ENCODE measurements around the gene CALR. TPM values are rescaled to one million over a fixed set of nuclear protein-coding genes. Genes with fewer than 3 reads are reported as not detected.
"Not testable (repeated sequence)": the region's sequence is repeated elsewhere in the genome, so short reads cannot be mapped to it uniquely, and the experiment has no call there.

The CALR gene
- total RNA-seq, 1 experiment from 2014 or later, result 547 TPM

DNA sequence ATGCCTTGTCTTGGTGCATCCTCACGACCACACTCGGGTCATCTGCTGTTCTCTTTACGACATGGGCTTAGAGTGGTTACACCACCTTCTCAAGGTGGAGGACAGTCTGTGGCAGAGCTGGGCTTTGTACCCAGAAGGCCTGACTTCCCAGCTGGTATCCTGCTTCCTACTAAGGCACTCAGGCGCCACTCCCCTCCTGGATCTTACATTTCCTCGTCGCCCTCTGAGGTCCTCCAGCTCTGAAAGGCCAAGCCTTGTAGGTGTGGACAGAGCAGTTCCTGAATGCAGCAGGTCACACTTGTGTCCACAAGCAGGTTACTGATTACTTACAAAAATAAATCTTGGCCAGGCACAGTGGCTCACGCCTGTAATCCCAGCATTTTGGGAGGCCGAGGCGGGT, 31.2 kb upstream of the CALR start:
- H3K79me2 ChIP-seq (ENCODE audit: low read length), result no peaks in the 10 kb centered on the region
- no peaks in the 10 kb centered on the region for H3K4me1 ChIP-seq (ENCODE audit: low read length)
- no peaks in the 10 kb centered on the region for H3K9me3 ChIP-seq (ENCODE audit: low read length)
- no peaks in the 10 kb centered on the region for H3K36me3 ChIP-seq (ENCODE audit: insufficient read depth, low read length)
- H3K4me3 ChIP-seq (ENCODE audit: low read length), result no peak overlapping the region
- H3K9ac ChIP-seq (ENCODE audit: low read length), result no peak overlapping the region
- H3K4me2 ChIP-seq (ENCODE audit: low read depth, low read length, poor library complexity, severe bottlenecking), result no peak overlapping the region
- H3K27me3 ChIP-seq (ENCODE audit: low read length), result no peaks in the 10 kb centered on the region
- no peaks in the 10 kb centered on the region for H3K9me2 ChIP-seq (replicated peaks; ENCODE audit: insufficient read depth, low read length)
- H4K20me1 ChIP-seq (ENCODE audit: insufficient read depth, low read depth, low read length), result no peaks in the 10 kb centered on the region
- no peak overlapping the region for H2AFZ ChIP-seq (ENCODE audit: low read length)
- no peak for DNase-seq
- no peak overlapping the region for H3K27ac ChIP-seq (ENCODE audit: low read length)

DNA sequence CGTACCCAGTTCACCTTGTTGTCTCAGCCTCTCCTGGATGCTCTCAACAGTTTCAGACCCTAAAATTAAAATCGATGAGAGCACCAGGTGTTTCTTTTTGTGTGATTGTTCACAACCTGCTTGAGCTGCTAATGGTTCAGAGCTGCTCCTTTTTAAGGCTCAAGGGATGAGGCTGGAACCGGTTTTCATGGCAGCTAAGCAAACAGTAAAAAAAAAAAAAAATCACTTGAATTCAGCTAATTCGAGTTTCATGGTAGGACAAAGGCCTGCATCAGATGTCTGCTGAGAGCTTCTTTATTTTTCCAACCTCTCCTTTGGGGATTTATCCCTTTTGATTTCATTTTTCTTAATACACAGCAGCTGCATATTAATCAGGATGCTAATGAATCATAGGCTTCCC, 25.8 kb upstream of the CALR start:
- Histone ChIP-seq H3K9ac (ENCODE audit: low read length) (no peak overlapping the region), H3K4me2 (ENCODE audit: low read depth, low read length, poor library complexity, severe bottlenecking) (no peak overlapping the region), H3K27ac (ENCODE audit: low read length) (no peak overlapping the region), H2AFZ (ENCODE audit: low read length) (no peak overlapping the region), H3K9me2 (replicated peaks; ENCODE audit: insufficient read depth, low read length) (no peaks in the 10 kb centered on the region), H3K9me3 (ENCODE audit: low read length) (no peaks in the 10 kb centered on the region), H3K4me3 (ENCODE audit: low read length) (no peak overlapping the region), H3K27me3 (ENCODE audit: low read length) (no peaks in the 10 kb centered on the region), H4K20me1 (ENCODE audit: insufficient read depth, low read depth, low read length) (no peaks in the 10 kb centered on the region), H3K4me1 (ENCODE audit: low read length) (no peaks in the 10 kb centered on the region), H3K79me2 (ENCODE audit: low read length) (no peaks in the 10 kb centered on the region), H3K36me3 (ENCODE audit: insufficient read depth, low read length) (no peaks in the 10 kb centered on the region)
- no peak for DNase-seq

DNA sequence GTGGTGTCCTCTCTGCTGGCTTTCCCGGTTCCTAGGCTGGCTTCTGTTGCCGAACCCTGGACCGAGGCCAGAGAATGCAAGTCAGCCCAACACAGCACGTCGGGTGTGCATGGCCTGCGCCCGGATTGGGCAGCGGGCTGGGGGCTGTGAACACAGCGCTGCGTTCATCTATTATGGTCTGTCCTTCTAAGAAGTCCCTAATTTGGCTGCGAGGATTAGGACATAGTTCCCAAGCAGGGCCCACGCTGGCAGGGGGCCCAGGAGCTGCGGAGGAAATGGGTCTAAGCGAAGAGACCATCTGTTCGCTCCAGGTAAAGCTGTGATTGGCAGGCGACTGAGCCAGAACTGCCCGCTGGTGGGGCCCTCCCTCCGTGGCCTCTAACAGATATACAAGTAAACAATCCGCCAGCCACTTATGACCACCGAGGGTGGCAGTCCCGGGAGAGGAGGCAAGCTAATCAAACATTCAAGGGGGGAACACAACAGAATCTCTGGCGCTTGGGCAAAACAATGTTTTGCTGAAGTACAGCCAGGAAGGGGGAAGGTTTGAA, 25.3 kb upstream of the CALR start:
- no peak overlapping the region for H3K9ac ChIP-seq (ENCODE audit: low read length)
- no peaks in the 10 kb centered on the region for H3K4me1 ChIP-seq (ENCODE audit: low read length)
- no peak overlapping the region for H3K4me2 ChIP-seq (ENCODE audit: low read depth, low read length, poor library complexity, severe bottlenecking)
- H3K79me2 ChIP-seq (ENCODE audit: low read length), result no peaks in the 10 kb centered on the region
- no peaks in the 10 kb centered on the region for H4K20me1 ChIP-seq (ENCODE audit: insufficient read depth, low read depth, low read length)
- H3K27ac ChIP-seq (ENCODE audit: low read length), result no peak overlapping the region
- H3K4me3 ChIP-seq (ENCODE audit: low read length), result no peak overlapping the region
- no peaks in the 10 kb centered on the region for H3K9me2 ChIP-seq (replicated peaks; ENCODE audit: insufficient read depth, low read length)
- DNase-seq, result no peak
- H3K9me3 ChIP-seq (ENCODE audit: low read length), result no peaks in the 10 kb centered on the region
- H3K27me3 ChIP-seq (ENCODE audit: low read length), result no peaks in the 10 kb centered on the region
- H2AFZ ChIP-seq (ENCODE audit: low read length), result no peak overlapping the region
- H3K36me3 ChIP-seq (ENCODE audit: insufficient read depth, low read length), result no peaks in the 10 kb centered on the region

DNA sequence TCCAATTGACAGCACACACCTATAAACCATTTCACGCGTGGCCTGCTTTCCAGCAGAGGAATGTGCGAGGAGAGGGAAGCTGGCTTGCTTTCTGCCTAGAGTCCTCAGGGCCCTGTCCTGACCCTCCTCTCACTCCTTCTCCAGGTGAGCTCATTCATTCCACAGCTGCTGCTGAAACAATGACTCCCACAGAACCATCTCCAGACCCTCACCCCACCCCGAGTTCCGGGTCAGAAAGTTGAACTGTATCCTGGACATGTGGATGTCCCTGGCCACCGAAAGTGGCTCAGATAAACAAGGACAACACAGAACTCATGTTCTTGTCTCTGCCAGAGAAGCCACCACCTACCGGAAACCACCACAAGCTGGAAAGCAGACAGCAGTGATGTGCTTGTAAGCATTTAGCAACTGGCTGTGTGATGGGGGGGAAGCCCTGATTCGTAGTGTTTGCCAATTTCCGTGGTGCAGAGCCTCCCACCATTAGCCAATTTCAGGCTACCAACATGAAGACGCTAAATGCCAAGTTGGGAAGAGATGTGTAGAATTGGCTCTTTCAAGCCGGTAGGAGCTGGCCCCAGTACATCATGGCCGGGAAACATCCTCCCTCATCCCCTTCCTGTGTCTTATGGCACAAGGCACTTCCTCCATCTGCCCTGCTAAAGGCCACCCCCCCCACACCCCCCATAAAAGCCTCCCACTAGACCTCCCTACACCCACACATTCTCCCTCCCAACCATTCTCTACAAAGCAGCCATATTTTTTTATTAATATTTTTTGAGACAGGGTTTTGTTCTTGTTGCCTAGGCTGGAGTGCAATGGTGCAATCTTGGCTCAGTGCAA, 24.3 kb upstream of the CALR start:
- Histone ChIP-seq H3K4me2 (ENCODE audit: low read depth, low read length, poor library complexity, severe bottlenecking) (no peak overlapping the region), H3K4me1 (ENCODE audit: low read length) (peaks cover 4% of the 10 kb centered on the region), H3K27ac (ENCODE audit: low read length) (no peak overlapping the region), H3K9me3 (ENCODE audit: low read length) (no peaks in the 10 kb centered on the region), H3K79me2 (ENCODE audit: low read length) (no peaks in the 10 kb centered on the region), H2AFZ (ENCODE audit: low read length) (no peak overlapping the region), H3K4me3 (ENCODE audit: low read length) (no peak overlapping the region), H3K36me3 (ENCODE audit: insufficient read depth, low read length) (no peaks in the 10 kb centered on the region), H3K9me2 (replicated peaks; ENCODE audit: insufficient read depth, low read length) (no peaks in the 10 kb centered on the region), H3K27me3 (ENCODE audit: low read length) (no peaks in the 10 kb centered on the region), H4K20me1 (ENCODE audit: insufficient read depth, low read depth, low read length) (no peaks in the 10 kb centered on the region), H3K9ac (ENCODE audit: low read length) (no peak overlapping the region)
- no peak for DNase-seq

DNA sequence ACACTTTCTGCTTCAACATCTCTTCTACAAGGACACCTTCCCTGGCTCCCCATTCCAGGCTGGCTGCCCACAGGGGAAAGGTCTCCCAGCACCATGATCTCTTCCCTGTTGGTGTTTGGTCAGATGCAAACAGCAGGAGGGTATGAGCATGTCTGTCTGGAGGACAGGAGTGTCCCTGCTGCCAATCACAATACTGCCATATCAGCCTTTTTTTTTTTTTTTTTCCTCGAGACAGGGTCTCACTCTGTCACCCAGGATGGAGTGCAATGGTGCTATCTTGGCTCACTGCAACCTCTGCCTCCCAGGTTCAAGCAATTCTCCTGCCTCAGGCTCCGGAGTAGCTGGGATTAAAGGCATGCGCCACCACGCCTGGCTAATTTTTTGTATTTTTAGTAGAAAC, 22.5 kb upstream of the CALR start:
- H3K9ac ChIP-seq (ENCODE audit: low read length); H3K27me3 ChIP-seq (ENCODE audit: low read length); H3K4me2 ChIP-seq (ENCODE audit: low read depth, low read length, poor library complexity, severe bottlenecking); H4K20me1 ChIP-seq (ENCODE audit: insufficient read depth, low read depth, low read length); H3K27ac ChIP-seq (ENCODE audit: low read length); H3K79me2 ChIP-seq (ENCODE audit: low read length); H3K9me3 ChIP-seq (ENCODE audit: low read length); DNase-seq; H3K36me3 ChIP-seq (ENCODE audit: insufficient read depth, low read length); H3K4me3 ChIP-seq (ENCODE audit: low read length); H2AFZ ChIP-seq (ENCODE audit: low read length); H3K4me1 ChIP-seq (ENCODE audit: low read length); H3K9me2 ChIP-seq (replicated peaks; ENCODE audit: insufficient read depth, low read length): not testable (repeated sequence)

DNA sequence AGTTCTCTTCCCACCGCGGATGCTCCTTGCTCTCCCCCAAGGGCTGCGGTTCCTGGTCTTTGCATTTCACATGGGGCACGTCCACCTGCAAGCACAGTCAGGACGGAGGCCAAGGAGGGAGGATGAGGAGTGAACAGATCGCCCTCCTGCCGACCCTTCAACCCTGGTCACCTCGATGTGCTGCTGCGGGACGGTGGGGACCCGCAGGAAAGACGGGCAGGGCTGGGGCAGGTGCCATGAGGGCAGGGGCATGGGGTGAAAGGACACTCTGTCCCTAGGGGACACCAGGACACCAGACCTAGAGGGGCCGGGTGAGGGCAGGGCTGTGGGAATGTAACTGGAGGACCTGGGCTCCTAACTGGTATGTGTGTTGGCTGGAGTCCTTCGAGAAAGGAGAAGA, 20.2 kb upstream of the CALR start:
- Histone ChIP-seq H3K4me1 (ENCODE audit: low read length) (peaks cover 8% of the 10 kb centered on the region), H3K4me2 (ENCODE audit: low read depth, low read length, poor library complexity, severe bottlenecking) (no peak overlapping the region), H3K9me3 (ENCODE audit: low read length) (no peaks in the 10 kb centered on the region), H3K27me3 (ENCODE audit: low read length) (no peaks in the 10 kb centered on the region), H4K20me1 (ENCODE audit: insufficient read depth, low read depth, low read length) (no peaks in the 10 kb centered on the region), H3K36me3 (ENCODE audit: insufficient read depth, low read length) (peaks cover 7% of the 10 kb centered on the region; the same call in 1 of the 2 replicates), H3K79me2 (ENCODE audit: low read length) (no peaks in the 10 kb centered on the region), H3K9ac (ENCODE audit: low read length) (no peak overlapping the region), H2AFZ (ENCODE audit: low read length) (no peak overlapping the region), H3K9me2 (replicated peaks; ENCODE audit: insufficient read depth, low read length) (no peaks in the 10 kb centered on the region), H3K4me3 (ENCODE audit: low read length) (no peak overlapping the region), H3K27ac (ENCODE audit: low read length) (no peak overlapping the region)
- DNase-seq, result no peak

DNA sequence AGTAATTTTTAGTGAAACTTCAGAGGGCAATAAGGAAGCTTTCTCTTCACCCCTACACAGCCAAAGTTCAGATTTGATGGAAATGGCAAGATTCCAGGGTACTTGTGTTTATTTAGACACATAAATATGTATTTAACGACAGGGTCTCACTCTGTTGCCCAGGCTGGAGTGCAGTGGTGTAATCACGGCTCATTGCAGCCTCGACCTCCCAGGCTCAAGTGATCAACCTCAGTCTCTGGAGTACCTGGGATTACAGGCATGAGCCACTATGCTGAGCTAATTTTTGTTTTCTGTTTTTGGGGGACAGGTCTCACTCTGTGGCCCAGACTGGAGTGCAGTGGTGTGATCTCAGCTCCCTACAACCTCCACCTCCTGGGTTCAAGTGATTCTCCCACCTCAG, 17.4 kb upstream of the CALR start:
- Histone ChIP-seq H4K20me1 (ENCODE audit: insufficient read depth, low read depth, low read length) (no peaks in the 10 kb centered on the region), H3K27me3 (ENCODE audit: low read length) (no peaks in the 10 kb centered on the region)

DNA sequence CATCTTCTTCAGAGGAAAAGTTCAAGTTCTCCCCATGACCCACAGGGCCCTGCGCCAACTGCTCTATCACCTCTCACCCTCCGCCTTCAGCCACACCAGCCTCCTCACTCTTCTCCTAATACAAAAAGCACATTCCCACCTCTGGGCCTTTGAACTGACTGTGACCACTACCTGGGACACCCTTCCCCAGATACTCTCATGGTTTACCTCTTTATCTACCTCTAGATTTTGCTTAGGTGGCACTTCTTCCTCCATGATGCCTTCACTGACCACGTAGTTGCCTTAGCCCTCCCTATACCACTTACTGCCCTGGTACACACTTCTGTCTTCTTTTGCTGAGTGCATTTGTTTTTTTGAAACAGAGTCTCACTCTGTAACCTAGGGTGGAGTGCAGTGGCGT, 15.4 kb upstream of the CALR start:
- H3K27me3 ChIP-seq (ENCODE audit: low read length), result no peaks in the 10 kb centered on the region
- no peaks in the 10 kb centered on the region for H3K9me3 ChIP-seq (ENCODE audit: low read length)
- H3K9me2 ChIP-seq (replicated peaks; ENCODE audit: insufficient read depth, low read length), result no peaks in the 10 kb centered on the region
- no peak overlapping the region for H3K27ac ChIP-seq (ENCODE audit: low read length)
- H3K9ac ChIP-seq (ENCODE audit: low read length), result no peak overlapping the region
- H3K36me3 ChIP-seq (ENCODE audit: insufficient read depth, low read length), result peaks cover 18% of the 10 kb centered on the region
- no peak overlapping the region for H2AFZ ChIP-seq (ENCODE audit: low read length)
- H3K4me2 ChIP-seq (ENCODE audit: low read depth, low read length, poor library complexity, severe bottlenecking), result no peak overlapping the region
- H3K4me3 ChIP-seq (ENCODE audit: low read length), result no peak overlapping the region
- H3K79me2 ChIP-seq (ENCODE audit: low read length), result no peaks in the 10 kb centered on the region
- H4K20me1 ChIP-seq (ENCODE audit: insufficient read depth, low read depth, low read length), result no peaks in the 10 kb centered on the region
- no peak for DNase-seq
- peaks cover 8% of the 10 kb centered on the region for H3K4me1 ChIP-seq (ENCODE audit: low read length)

More for the DNA sequence above, 17.4 kb upstream of the CALR start:
- no peak for DNase-seq
- peaks cover 9% of the 10 kb centered on the region; the same call in 1 of the 2 replicates for H3K36me3 ChIP-seq (ENCODE audit: insufficient read depth, low read length)
- no peak overlapping the region for H3K9ac ChIP-seq (ENCODE audit: low read length)
- H3K9me2 ChIP-seq (replicated peaks; ENCODE audit: insufficient read depth, low read length), result no peaks in the 10 kb centered on the region
- H3K9me3 ChIP-seq (ENCODE audit: low read length), result no peaks in the 10 kb centered on the region
- H3K4me2 ChIP-seq (ENCODE audit: low read depth, low read length, poor library complexity, severe bottlenecking), result no peak overlapping the region
- H2AFZ ChIP-seq (ENCODE audit: low read length), result no peak overlapping the region
- peaks cover 8% of the 10 kb centered on the region for H3K4me1 ChIP-seq (ENCODE audit: low read length)
- H3K27ac ChIP-seq (ENCODE audit: low read length), result no peak overlapping the region
- no peaks in the 10 kb centered on the region for H3K79me2 ChIP-seq (ENCODE audit: low read length)
- no peak overlapping the region for H3K4me3 ChIP-seq (ENCODE audit: low read length)

Data from Karpas-422 (cell line).